H1 (cell line): ENCODE data around the gene CAMSAP1. TPM values are rescaled to one million over a fixed set of nuclear protein-coding genes. Genes with fewer than 3 reads are reported as not detected.
A peak's percentile ranks its signal among the peaks of the same experiment; 100 is the strongest.

Source experiments
- CTCF ChIA-PET: fragments of 300-600 bp; sonication (Branson Sonifier 250); formaldehyde crosslinking; loops from one replicate; lab custom pipeline; 2021; ENCODE audit not compliant: partially characterized antibody; lab: Charles Lee
- POLR2A ChIA-PET: fragments of 300-600 bp; sonication (Branson Sonifier 250); formaldehyde crosslinking; loops from one replicate; lab custom pipeline; 2021; ENCODE audit warnings: inconsistent platforms; ENCODE audit not compliant: partially characterized antibody; lab: Charles Lee
- DNase-seq, 2 experiments: peaks; one replicate each; pipeline versions ENCODE4 v3.0.0 to v3.0.0-alpha.2; 2010 to 2022; ENCODE audit warnings: low spot score in 2 of 2, low read depth in 1 of 2, mixed read lengths in 1 of 2
- FAIRE-seq: peaks from 2 replicates; lab custom pipeline; 2011; peaks lifted over from hg19 to GRCh38; lab: Jason Lieb, UNC
- H2AFZ ChIP-seq: 2 replicates; pipeline ENCODE4 v1.8.1; 2012; ENCODE audit warnings: low read length, inconsistent platforms
- H2AK5ac ChIP-seq: 2 replicates; pipeline ENCODE4 v1.6.1; 2013; ENCODE audit warnings: low read depth, low read length
- H2BK120ac ChIP-seq: replicated peaks from 2 replicates; pipeline ENCODE3; 2013; ENCODE audit warnings: low read depth, low read length, inconsistent platforms
- H2BK12ac ChIP-seq: 2 replicates; pipeline ENCODE4 v1.6.1; 2013; ENCODE audit warnings: low read depth, low read length
- H2BK15ac ChIP-seq: 2 replicates; pipeline ENCODE4 v1.6.1; 2013; ENCODE audit warnings: low read length
- H2BK20ac ChIP-seq: 2 replicates; pipeline ENCODE4 v1.6.1; 2013; ENCODE audit warnings: low read length
- H2BK5ac ChIP-seq: 2 replicates; pipeline ENCODE4 v1.6.1; 2013; ENCODE audit warnings: low read depth, low read length
- H3K14ac ChIP-seq: 2 replicates; pipeline ENCODE4 v1.6.1; 2013; ENCODE audit warnings: inconsistent platforms; ENCODE audit not compliant: insufficient read length
- H3K18ac ChIP-seq: 2 replicates; pipeline ENCODE4 v1.6.1; 2013; ENCODE audit warnings: low read length; ENCODE audit errors: extremely low read depth
- H3K23ac ChIP-seq: 2 replicates; pipeline ENCODE4 v1.6.1; 2013; ENCODE audit warnings: inconsistent platforms; ENCODE audit not compliant: insufficient read length
- H3K23me2 ChIP-seq: 2 replicates; pipeline ENCODE4 v1.6.1; 2013; ENCODE audit warnings: low read depth, low read length
- H3K27ac ChIP-seq: 2 replicates; pipeline ENCODE4 v1.6.1; 2011; ENCODE audit warnings: low read depth, low read length, inconsistent platforms
- H3K27me3 ChIP-seq, 4 experiments: replicated peaks in 1 of 4; 1 replicate in 1 of 4; 2 replicates in 3 of 4; pipeline versions ENCODE4 v1.6.1 to v1.8.1; 2011 to 2013; ENCODE audit warnings: low read length in 3 of 4, mild to moderate bottlenecking in 3 of 4, inconsistent platforms in 2 of 4, mixed read lengths in 2 of 4, moderate library complexity in 1 of 4; ENCODE audit not compliant: control insufficient read depth in 3 of 4, insufficient read depth in 3 of 4; ENCODE audit errors: extremely low read depth in 1 of 4
- H3K36me3 ChIP-seq, 4 experiments: 2 replicates each; pipeline versions ENCODE4 v1.6.1 to v1.8.1; 2011 to 2013; ENCODE audit warnings: mild to moderate bottlenecking in 4 of 4, low read length in 3 of 4, moderate library complexity in 2 of 4, control low read depth in 1 of 4, inconsistent platforms in 1 of 4; ENCODE audit not compliant: insufficient read depth in 4 of 4, control insufficient read depth in 2 of 4
- H3K4ac ChIP-seq: replicated peaks from 2 replicates; pipeline ENCODE3; 2013; ENCODE audit warnings: low read length, low read depth, mixed read lengths, inconsistent platforms; ENCODE audit not compliant: insufficient read length
- H3K4me1 ChIP-seq, 4 experiments: replicated peaks in 1 of 4; 1 replicate in 1 of 4; 2 replicates in 3 of 4; pipeline versions ENCODE4 v1.6.1 to v1.8.1; 2011 to 2013; ENCODE audit warnings: low read length in 3 of 4, inconsistent platforms in 2 of 4, mixed read lengths in 1 of 4; ENCODE audit not compliant: insufficient read depth in 4 of 4, control insufficient read depth in 3 of 4
- H3K4me2 ChIP-seq, 2 experiments: 2 replicates each; pipeline versions ENCODE4 v1.6.1 to v1.8.1; 2011 to 2013; ENCODE audit warnings: low read depth in 2 of 2, low read length in 2 of 2, control low read depth in 1 of 2, inconsistent platforms in 1 of 2, mild to moderate bottlenecking in 1 of 2; ENCODE audit not compliant: insufficient read depth in 1 of 2
- H3K4me3 ChIP-seq, 4 experiments: fragments of 200-600, 300-600 bp in 1 of 4; sonication (generic), shearing (Covaris generic), sonication (Bioruptor Twin) in 1 of 4; 2 replicates each; pipeline versions ENCODE4 v1.5.1 to v1.8.1; 2011 to 2016; ENCODE audit warnings: low read length in 4 of 4, low read depth in 3 of 4, control low read depth in 2 of 4, inconsistent platforms in 2 of 4, mild to moderate bottlenecking in 2 of 4, mixed read lengths in 1 of 4, moderate library complexity in 1 of 4; ENCODE audit not compliant: insufficient read depth in 2 of 4; ENCODE audit errors: extremely low read depth in 1 of 4
- H3K56ac ChIP-seq: replicated peaks from 2 replicates; pipeline ENCODE3; 2013; ENCODE audit warnings: low read depth, mild to moderate bottlenecking, mixed read lengths, low read length, inconsistent platforms; ENCODE audit not compliant: insufficient read length
- H3K79me1 ChIP-seq: 2 replicates; pipeline ENCODE4 v1.6.1; 2013; ENCODE audit warnings: low read depth, low read length, control low read depth
- H3K79me2 ChIP-seq, 2 experiments: 2 replicates each; pipeline versions ENCODE4 v1.6.1 to v1.8.1; 2012 to 2013; ENCODE audit warnings: low read length in 2 of 2, mild to moderate bottlenecking in 2 of 2, inconsistent platforms in 1 of 2; ENCODE audit not compliant: insufficient read depth in 2 of 2, control insufficient read depth in 1 of 2
- H3K9ac ChIP-seq, 4 experiments: replicated peaks in 1 of 4; 1 replicate in 1 of 4; 2 replicates in 3 of 4; pipeline versions ENCODE4 v1.6.1 to v1.8.1; 2011 to 2013; ENCODE audit warnings: low read depth in 3 of 4, low read length in 3 of 4, control low read depth in 2 of 4, mild to moderate bottlenecking in 2 of 4, moderate library complexity in 2 of 4, inconsistent platforms in 1 of 4; ENCODE audit errors: extremely low read depth in 1 of 4
- H3K9me3 ChIP-seq, 2 experiments: 2 replicates each; pipeline versions ENCODE4 v1.6.1 to v1.8.1; 2012 to 2013; ENCODE audit warnings: mild to moderate bottlenecking in 2 of 2, moderate library complexity in 2 of 2, control low read depth in 1 of 2, inconsistent platforms in 1 of 2, low read depth in 1 of 2, low read length in 1 of 2, mixed read lengths in 1 of 2; ENCODE audit not compliant: insufficient read depth in 2 of 2
- H4K20me1 ChIP-seq, 2 experiments: replicated peaks in 1 of 2; 2 replicates each; pipeline versions ENCODE3 to v1.8.1; 2011 to 2013; ENCODE audit warnings: inconsistent platforms in 2 of 2, low read length in 2 of 2, mild to moderate bottlenecking in 1 of 2; ENCODE audit not compliant: insufficient read depth in 2 of 2, control insufficient read depth in 1 of 2
- H4K5ac ChIP-seq: 2 replicates; pipeline ENCODE4 v1.6.1; 2013; ENCODE audit warnings: low read length, low read depth, mixed read lengths, inconsistent platforms; ENCODE audit not compliant: insufficient read length
- H4K8ac ChIP-seq: 2 replicates; pipeline ENCODE4 v1.8.0; 2013; ENCODE audit warnings: mild to moderate bottlenecking, moderate library complexity, low read length, inconsistent platforms; ENCODE audit not compliant: insufficient read depth; ENCODE audit errors: extremely low read depth
- H4K91ac ChIP-seq: replicated peaks from 2 replicates; pipeline ENCODE3; 2013; ENCODE audit warnings: low read length, mixed read lengths, inconsistent platforms; ENCODE audit not compliant: insufficient read length
- ASH2L ChIP-seq: fragments of 200-600, 300-600 bp; sonication (generic); IDR thresholded peaks from one replicate; pipeline ENCODE4 v1.7.1; 2017; ENCODE audit warnings: low read length
- CTCF ChIP-seq, 3 experiments: IDR thresholded peaks; 1 replicate in 2 of 3; 2 replicates in 1 of 3; pipeline versions ENCODE4 v1.5.1 to v1.6.1; 2011; ENCODE audit warnings: low read length in 3 of 3, mild to moderate bottlenecking in 3 of 3, inconsistent platforms in 2 of 3, low read depth in 1 of 3, moderate library complexity in 1 of 3; ENCODE audit not compliant: insufficient read depth in 1 of 3; ENCODE audit errors: control extremely low read depth in 1 of 3
- FOSL1 ChIP-seq: IDR thresholded peaks from 2 replicates; pipeline ENCODE4 v1.6.1; 2011; ENCODE audit warnings: mild to moderate bottlenecking, low read depth, low read length, moderate library complexity; ENCODE audit not compliant: insufficient read depth
- GABPA ChIP-seq: IDR thresholded peaks from 2 replicates; pipeline ENCODE4 v1.6.1; 2011; ENCODE audit warnings: mild to moderate bottlenecking, low read length, moderate library complexity, borderline replicate concordance; ENCODE audit not compliant: insufficient read depth
- KDM1A ChIP-seq: fragments of 200-600, 300-600 bp; sonication (generic); IDR thresholded peaks from 2 replicates; pipeline ENCODE4 v1.7.1; 2016; ENCODE audit warnings: mild to moderate bottlenecking, low read length, borderline replicate concordance
- KDM4A ChIP-seq: IDR thresholded peaks from one replicate; pipeline ENCODE4 v1.7.1; 2012; ENCODE audit warnings: low read depth, mild to moderate bottlenecking, moderate library complexity, low read length, inconsistent platforms; ENCODE audit not compliant: severe bottlenecking
- KDM5A ChIP-seq: fragments of 200-600 bp; IDR thresholded peaks from 2 replicates; pipeline ENCODE4 v1.7.1; 2012; ENCODE audit warnings: mild to moderate bottlenecking, low read length, inconsistent platforms, mixed read lengths
- MAFK ChIP-seq: IDR thresholded peaks from 2 replicates; pipeline ENCODE4 v1.6.1; 2012; ENCODE audit warnings: low read depth, mild to moderate bottlenecking, improper control_type of control experiment, low read length
- TAF1 ChIP-seq: IDR thresholded peaks from 2 replicates; pipeline ENCODE4 v1.6.1; 2011; ENCODE audit warnings: mild to moderate bottlenecking, low read depth, low read length
- TBP ChIP-seq: IDR thresholded peaks from 2 replicates; pipeline ENCODE4 v1.6.1; 2011; ENCODE audit warnings: low read depth, low read length, improper control_type of control experiment
- TCF12 ChIP-seq: IDR thresholded peaks from 2 replicates; pipeline ENCODE4 v1.6.1; 2011; ENCODE audit warnings: low read depth, mild to moderate bottlenecking, low read length
- WGBS, 2 experiments: shearing (Covaris generic) in 1 of 2; methylation state at CpG; one replicate each; pipeline versions ENCODE4 v1.1.6 to v1.1.7; 2013 to 2015; ENCODE audit warnings: low lambda C conversion rate in 2 of 2, mixed read lengths in 2 of 2, inconsistent platforms in 1 of 2, low coverage in 1 of 2, missing lambda C conversion rate in 1 of 2; ENCODE audit not compliant: insufficient replicate concordance in 2 of 2, insufficient coverage in 1 of 2, insufficient read length in 1 of 2; ENCODE audit errors: extremely low coverage in 1 of 2, missing lambda C conversion rate in 1 of 2; 5-methylcytosine and 5-hydroxymethylcytosine counted together
- polyA plus RNA-seq, 7 experiments: library from polyadenylated mRNA; depleted of rRNA in 3 of 7; stranded (reverse) in 5 of 7; unstranded in 2 of 7; fragments of >200 nt in 5 of 7; fragments of 200-250 nt in 2 of 7; gene quantifications; 1 replicate in 5 of 7; 2 replicates in 1 of 7; 4 replicates in 1 of 7; pipeline versions ENCODE4 v1.2.1 to v1.2.3, GENCODE V29; 2011 to 2013; ENCODE audit warnings: missing spikeins in 2 of 7, mixed read lengths in 2 of 7
- total RNA-seq: library from RNA; stranded (reverse); fragmentation: NEBNext Ultra II Directional; extraction: Animal tissue kit (Norgen Biotek cat#: 25700); gene quantifications from 2 replicates; pipeline ENCODE4 v1.2.1, GENCODE V29; 2021

CAMSAP1 gene
- total and polyA plus RNA-seq, 2 of the 8 experiments (the other 6 are each of a cell fraction or from before 2014, with no cell fraction given): 13.4 to 44.0 TPM

- Histone ChIP-seq H4K8ac (peak overlapping the region; percentile 68), H3K4ac (no peak overlapping the region), H4K20me1 (peaks cover 0 to 7% of the 10 kb centered on the region in 2 experiments), H2BK15ac (no peak overlapping the region), H3K4me2 (no peak overlapping the region), H3K4me3 (no peak overlapping the region), H2AFZ (no peak overlapping the region), H3K9me3 (peaks cover 25 to 31% of the 10 kb centered on the region in 2 experiments), H3K9ac (no peak overlapping the region), H3K18ac (no peak overlapping the region), H3K36me3 (peaks cover 0 to 5% (median 1%) of the 10 kb centered on the region in 4 experiments; a peak in 2 of 8 replicates), H3K79me1 (no peaks in the 10 kb centered on the region), H2BK5ac (no peak overlapping the region), H3K79me2 (no peaks in the 10 kb centered on the region), H2AK5ac (no peak overlapping the region), H3K4me1 (no peaks in the 10 kb centered on the region; a peak in 1 of 7 replicates), H2BK120ac (no peak overlapping the region), H3K23me2 (no peaks in the 10 kb centered on the region), H3K14ac (no peak overlapping the region), H3K27ac (no peak overlapping the region), H3K27me3 (no peaks in the 10 kb centered on the region; a peak in 1 of 7 replicates), H3K23ac (no peak overlapping the region), H2BK12ac (no peak overlapping the region), H3K56ac (no peak overlapping the region), H2BK20ac (no peak overlapping the region), H4K5ac (no peak overlapping the region), H4K91ac (no peak overlapping the region)
- WGBS, 2 experiments: 87% methylated on average over 14 of the region's 14 CpGs; no CpG with 5 or more reads in 1 of the 2 experiments
- no peak for FAIRE-seq
- POLR2A ChIA-PET: interaction anchor here (1.5 kb wide), 1 partner anchor 14 kb away, joined by 4 read pairs; the partner anchor contains the start of gene CAMSAP1
- CTCF ChIA-PET: interaction anchor here (0.6 to 1.6 kb wide), 3 partner anchors 56 to 174 kb away, joined by 3 read pairs; no protein-coding TSS in a partner anchor
- DNase-seq: no peak
- TF ChIP-seq GABPA (no peak), KDM4A (no peak), TAF1 (no peak), TBP (no peak), FOSL1 (no peak), TCF12 (no peak), KDM5A (no peak), CTCF (IDR thresholded peaks at IDR 0.05; ENCODE audit: control extremely low read depth in 1 of 3, insufficient read depth in 1 of 3, low read depth in 1 of 3, low read length in 3 of 3) (no peak), ASH2L (no peak), MAFK (no peak), KDM1A (no peak)
Measured at GRCh38 chr9:135921749-135922310, 14.5 kb upstream of the CAMSAP1 start.
